ENCODE measurements around the gene PAAF1.
A peak's percentile ranks its signal among the peaks of the same experiment; 100 is the strongest.
"Not testable (repeated sequence)": the region's sequence is repeated elsewhere in the genome, so short reads cannot be mapped to it uniquely, and the experiment has no call there.

Gene PAAF1

GRCh38 chr11:73931039-73931645, 54.3 kb downstream of the PAAF1 start:
- Histone ChIP-seq H3K27me3 (ENCODE audit: control insufficient read depth in 1 of 2, insufficient read depth in 1 of 2, low read length in 2 of 2) (no peaks in the 10 kb centered on the region), H3K36me3 (ENCODE audit: control insufficient read depth in 1 of 2, insufficient read depth in 2 of 2, low read depth in 1 of 2, low read length in 2 of 2) (peaks cover 19 to 60% of the 10 kb centered on the region in 2 experiments), H3K4ac (ENCODE audit: low read depth in 1 of 2, low read length in 2 of 2) (no peak overlapping the region), H4K91ac (ENCODE audit: low read length) (no peak overlapping the region), H4K8ac (ENCODE audit: low read length) (no peak overlapping the region), H3K9ac (ENCODE audit: low read length) (peak overlapping the region; percentile 30), H3K9me3 (ENCODE audit: control insufficient read depth, low read length) (no peaks in the 10 kb centered on the region), H3K79me1 (replicated peaks; ENCODE audit: low read length, poor library complexity, severe bottlenecking) (peaks cover 3% of the 10 kb centered on the region), H2BK12ac (ENCODE audit: low read length in 2 of 2) (no peak overlapping the region), H3K23ac (ENCODE audit: low read length in 2 of 2) (no peak overlapping the region), H3K18ac (ENCODE audit: low read depth in 1 of 2, low read length in 2 of 2) (no peak overlapping the region), H2BK5ac (ENCODE audit: low read depth, low read length, poor library complexity, severe bottlenecking) (no peak overlapping the region), H2AK5ac (ENCODE audit: low read length, severe bottlenecking) (no peak overlapping the region), H3K4me2 (ENCODE audit: low read length, poor library complexity, severe bottlenecking) (no peak overlapping the region), H3K4me1 (ENCODE audit: control insufficient read depth, insufficient read depth, low read depth, low read length) (no peaks in the 10 kb centered on the region), H2AFZ (ENCODE audit: low read depth, low read length) (no peak overlapping the region), H3K27ac (ENCODE audit: low read length, poor library complexity, severe bottlenecking) (no peak overlapping the region), H3K4me3 (ENCODE audit: insufficient read depth in 1 of 2, low read depth in 1 of 2, low read length in 2 of 2) (no peak overlapping the region), H2BK120ac (ENCODE audit: low read depth, low read length) (no peak overlapping the region), H3K14ac (ENCODE audit: low read length in 2 of 2) (no peak overlapping the region), H2BK15ac (ENCODE audit: low read depth, poor library complexity, severe bottlenecking) (no peak overlapping the region)
- peak; percentile 87 for DNase-seq
- WGBS = 70% methylated on average over 7 of the region's 7 CpGs

GRCh38 chr11:73931951-73932350, 55.2 kb downstream of the PAAF1 start:
- H3K27me3 ChIP-seq (ENCODE audit: control insufficient read depth in 1 of 2, insufficient read depth in 1 of 2, low read length in 2 of 2) = no peaks in the 10 kb centered on the region
- H2AFZ ChIP-seq (ENCODE audit: low read depth, low read length) = no peak overlapping the region
- H2BK15ac ChIP-seq (ENCODE audit: low read depth, poor library complexity, severe bottlenecking) = no peak overlapping the region
- WGBS = 97% methylated on average over 5 of the region's 6 CpGs
- H4K8ac ChIP-seq (ENCODE audit: low read length) = no peak overlapping the region
- no peak for DNase-seq
- no peaks in the 10 kb centered on the region for H3K4me1 ChIP-seq (ENCODE audit: control insufficient read depth, insufficient read depth, low read depth, low read length)
- H2BK12ac ChIP-seq (ENCODE audit: low read length in 2 of 2) = no peak overlapping the region
- H2AK5ac ChIP-seq (ENCODE audit: low read length, severe bottlenecking) = no peak overlapping the region
- H3K36me3 ChIP-seq (ENCODE audit: control insufficient read depth in 1 of 2, insufficient read depth in 2 of 2, low read depth in 1 of 2, low read length in 2 of 2) = peaks cover 17 to 52% of the 10 kb centered on the region in 2 experiments
- no peak overlapping the region for H3K14ac ChIP-seq (ENCODE audit: low read length in 2 of 2)
- no peak overlapping the region for H3K9ac ChIP-seq (ENCODE audit: low read length)
- no peak overlapping the region for H3K27ac ChIP-seq (ENCODE audit: low read length, poor library complexity, severe bottlenecking)
- no peak overlapping the region for H3K4me2 ChIP-seq (ENCODE audit: low read length, poor library complexity, severe bottlenecking)
- peaks cover 3% of the 10 kb centered on the region for H3K79me1 ChIP-seq (replicated peaks; ENCODE audit: low read length, poor library complexity, severe bottlenecking)
- no peak overlapping the region for H3K23ac ChIP-seq (ENCODE audit: low read length in 2 of 2)
- no peak overlapping the region for H3K4me3 ChIP-seq (ENCODE audit: insufficient read depth in 1 of 2, low read depth in 1 of 2, low read length in 2 of 2)
- H2BK5ac ChIP-seq (ENCODE audit: low read depth, low read length, poor library complexity, severe bottlenecking) = no peak overlapping the region
- no peak overlapping the region for H3K4ac ChIP-seq (ENCODE audit: low read depth in 1 of 2, low read length in 2 of 2)
- H3K9me3 ChIP-seq (ENCODE audit: control insufficient read depth, low read length) = no peaks in the 10 kb centered on the region
- no peak overlapping the region for H3K18ac ChIP-seq (ENCODE audit: low read depth in 1 of 2, low read length in 2 of 2)
- no peak overlapping the region for H2BK120ac ChIP-seq (ENCODE audit: low read depth, low read length)
- H4K91ac ChIP-seq (ENCODE audit: low read length) = no peak overlapping the region

- H3K9ac ChIP-seq (ENCODE audit: low read length) = no peak overlapping the region
- H2BK12ac ChIP-seq (ENCODE audit: low read length in 2 of 2) = no peak overlapping the region
- no peak overlapping the region for H2BK120ac ChIP-seq (ENCODE audit: low read depth, low read length)
- H3K4me1 ChIP-seq (ENCODE audit: control insufficient read depth, insufficient read depth, low read depth, low read length) = no peaks in the 10 kb centered on the region
- no peak overlapping the region for H2BK5ac ChIP-seq (ENCODE audit: low read depth, low read length, poor library complexity, severe bottlenecking)
- no peak overlapping the region for H4K91ac ChIP-seq (ENCODE audit: low read length)
- no peak overlapping the region for H3K4me2 ChIP-seq (ENCODE audit: low read length, poor library complexity, severe bottlenecking)
- H4K8ac ChIP-seq (ENCODE audit: low read length) = no peak overlapping the region
- H2AK5ac ChIP-seq (ENCODE audit: low read length, severe bottlenecking) = no peak overlapping the region
- H3K27ac ChIP-seq (ENCODE audit: low read length, poor library complexity, severe bottlenecking) = no peak overlapping the region
- no peak overlapping the region for H2AFZ ChIP-seq (ENCODE audit: low read depth, low read length)
- H3K9me3 ChIP-seq (ENCODE audit: control insufficient read depth, low read length) = no peaks in the 10 kb centered on the region
- no peak overlapping the region for H2BK15ac ChIP-seq (ENCODE audit: low read depth, poor library complexity, severe bottlenecking)
- DNase-seq = no peak
- H3K36me3 ChIP-seq (ENCODE audit: control insufficient read depth in 1 of 2, insufficient read depth in 2 of 2, low read depth in 1 of 2, low read length in 2 of 2) = peaks cover 16 to 44% of the 10 kb centered on the region in 2 experiments
- no peaks in the 10 kb centered on the region for H3K27me3 ChIP-seq (ENCODE audit: control insufficient read depth in 1 of 2, insufficient read depth in 1 of 2, low read length in 2 of 2)
- 95% methylated on average over 7 of the region's 7 CpGs for WGBS
- H3K79me1 ChIP-seq (replicated peaks; ENCODE audit: low read length, poor library complexity, severe bottlenecking) = peaks cover 3% of the 10 kb centered on the region
- no peak overlapping the region for H3K23ac ChIP-seq (ENCODE audit: low read length in 2 of 2)
- no peak overlapping the region for H3K14ac ChIP-seq (ENCODE audit: low read length in 2 of 2)
- H3K18ac ChIP-seq (ENCODE audit: low read depth in 1 of 2, low read length in 2 of 2) = no peak overlapping the region
- H3K4me3 ChIP-seq (ENCODE audit: insufficient read depth in 1 of 2, low read depth in 1 of 2, low read length in 2 of 2) = no peak overlapping the region
- H3K4ac ChIP-seq (ENCODE audit: low read depth in 1 of 2, low read length in 2 of 2) = no peak overlapping the region
Observed at GRCh38 chr11:73932781-73933180, 56.0 kb downstream of the PAAF1 start.

GRCh38 chr11:73936047-73936446, 59.2 kb downstream of the PAAF1 start:
- not testable (repeated sequence) for H3K9ac ChIP-seq (ENCODE audit: low read length); H2BK15ac ChIP-seq (ENCODE audit: low read depth, poor library complexity, severe bottlenecking); DNase-seq; H3K4me1 ChIP-seq (ENCODE audit: control insufficient read depth, insufficient read depth, low read depth, low read length); H2BK12ac ChIP-seq (ENCODE audit: low read length in 2 of 2); H3K4me2 ChIP-seq (ENCODE audit: low read length, poor library complexity, severe bottlenecking); H3K4me3 ChIP-seq (ENCODE audit: insufficient read depth in 1 of 2, low read depth in 1 of 2, low read length in 2 of 2); H2AK5ac ChIP-seq (ENCODE audit: low read length, severe bottlenecking); H4K91ac ChIP-seq (ENCODE audit: low read length); H3K4ac ChIP-seq (ENCODE audit: low read depth in 1 of 2, low read length in 2 of 2); H4K8ac ChIP-seq (ENCODE audit: low read length); H3K27ac ChIP-seq (ENCODE audit: low read length, poor library complexity, severe bottlenecking); H2BK120ac ChIP-seq (ENCODE audit: low read depth, low read length); H2BK5ac ChIP-seq (ENCODE audit: low read depth, low read length, poor library complexity, severe bottlenecking); H3K27me3 ChIP-seq (ENCODE audit: control insufficient read depth in 1 of 2, insufficient read depth in 1 of 2, low read length in 2 of 2); H2AFZ ChIP-seq (ENCODE audit: low read depth, low read length); H3K14ac ChIP-seq (ENCODE audit: low read length in 2 of 2); H3K18ac ChIP-seq (ENCODE audit: low read depth in 1 of 2, low read length in 2 of 2); H3K79me1 ChIP-seq (replicated peaks; ENCODE audit: low read length, poor library complexity, severe bottlenecking); H3K23ac ChIP-seq (ENCODE audit: low read length in 2 of 2)
- Histone ChIP-seq H3K9me3 (ENCODE audit: control insufficient read depth, low read length) (peaks cover 11% of the 10 kb centered on the region), H3K36me3 (ENCODE audit: control insufficient read depth in 1 of 2, insufficient read depth in 2 of 2, low read depth in 1 of 2, low read length in 2 of 2) (peaks cover 12 to 24% of the 10 kb centered on the region in 2 experiments)
- WGBS = 100% methylated on average over 7 of the region's 25 CpGs
